GM19193 (cell line): ENCODE data around the gene MUC5B.

Experiments used
- POLR2A ChIP-seq: IDR thresholded peaks from 4 replicates; pipeline ENCODE4 v1.6.1; 2011; ENCODE audit not compliant: insufficient read depth, insufficient read length; ENCODE audit errors: extremely low read depth

Gene MUC5B

GRCh38 chr11:1232021-1232882 is 9.4 kb downstream of the MUC5B start:
- no peak for TF ChIP-seq POLR2A

- TF ChIP-seq POLR2A = no peak
Observed at GRCh38 chr11:1232883-1233321, 10.0 kb downstream of the MUC5B start.

GRCh38 chr11:1233351-1234053 is 10.6 kb downstream of the MUC5B start:
- TF ChIP-seq POLR2A = no peak

GRCh38 chr11:1234054-1234720 is 11.3 kb downstream of the MUC5B start:
- no peak for TF ChIP-seq POLR2A

GRCh38 chr11:1234771-1235305 is 12.0 kb downstream of the MUC5B start:
- no peak for TF ChIP-seq POLR2A

- TF ChIP-seq POLR2A = no peak
Observed at GRCh38 chr11:1235306-1235900, 12.5 kb downstream of the MUC5B start.

GRCh38 chr11:1235901-1236315 is 13.0 kb downstream of the MUC5B start:
- no peak for TF ChIP-seq POLR2A

- TF ChIP-seq POLR2A = no peak
Observed at GRCh38 chr11:1236316-1237127, 13.7 kb downstream of the MUC5B start.

GRCh38 chr11:1237128-1237580 is 14.3 kb downstream of the MUC5B start:
- TF ChIP-seq POLR2A = no peak

GRCh38 chr11:1237851-1238250 is 15.0 kb downstream of the MUC5B start:
- TF ChIP-seq POLR2A = no peak

- TF ChIP-seq POLR2A = no peak
Observed at GRCh38 chr11:1238767-1239595, 16.1 kb downstream of the MUC5B start.

- no peak for TF ChIP-seq POLR2A
Observed at GRCh38 chr11:1239596-1240205, 16.8 kb downstream of the MUC5B start.

GRCh38 chr11:1240771-1241170 is 17.9 kb downstream of the MUC5B start:
- no peak for TF ChIP-seq POLR2A
